Epithelial cell of esophagus (primary cell): ENCODE results near the gene STAT4.
A peak's percentile ranks its signal among the peaks of the same experiment; 100 is the strongest.
"Not testable (repeated sequence)": the region's sequence is repeated elsewhere in the genome, so short reads cannot be mapped to it uniquely, and the experiment has no call there.

Experiments used
- DNase-seq: peaks from one replicate; pipeline ENCODE4 v3.0.0; 2010; ENCODE audit warnings: low read depth
- H3K4me3 ChIP-seq: 2 replicates; pipeline ENCODE4 v1.5.1; 2011; ENCODE audit warnings: mild to moderate bottlenecking, low read length, control low read depth
- CTCF ChIP-seq: IDR thresholded peaks from 2 replicates; pipeline ENCODE4 v1.5.1; 2011; ENCODE audit warnings: low read depth, mild to moderate bottlenecking, low read length, control low read depth, inconsistent platforms; ENCODE audit not compliant: insufficient read depth; ENCODE audit errors: missing control alignments

STAT4 gene

GRCh38 chr2:190996947-190997346 is 153.8 kb downstream of the STAT4 start:
- H3K4me3 ChIP-seq, result no peak overlapping the region
- TF ChIP-seq CTCF, result no peak
- no peak for DNase-seq

DNA sequence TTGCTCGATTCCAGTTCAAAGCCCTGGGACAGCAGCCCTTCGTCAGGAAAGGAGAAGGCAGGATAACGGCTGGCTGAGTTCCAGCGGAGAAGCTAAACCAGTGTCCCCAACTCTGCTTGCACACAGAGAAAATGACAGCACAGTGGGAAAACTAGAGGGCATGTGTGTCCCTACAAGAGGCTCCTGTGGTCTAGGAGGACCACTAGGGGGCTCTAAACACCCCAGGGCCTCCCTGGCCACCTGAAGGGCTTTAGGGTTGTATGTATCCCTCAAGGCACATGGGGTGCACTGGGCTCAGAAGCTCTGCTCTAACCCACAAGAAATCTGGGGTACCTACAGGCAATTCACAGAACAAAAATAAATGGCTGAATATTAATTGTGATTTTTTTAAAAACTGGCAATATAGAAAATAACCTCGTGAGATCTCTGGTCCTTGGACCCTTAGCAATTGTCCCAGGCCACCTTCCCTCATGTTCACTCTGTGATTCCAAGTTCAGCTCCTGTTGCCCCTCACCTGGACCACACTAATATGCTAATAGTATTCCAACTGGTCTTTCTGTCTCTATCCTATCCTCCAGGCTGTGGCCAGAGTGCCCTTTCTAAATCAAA is 154.4 kb downstream of the STAT4 start:
- peak; percentile 52 for TF ChIP-seq CTCF
- H3K4me3 ChIP-seq, result no peak overlapping the region
- DNase-seq, result peak; percentile 44

GRCh38 chr2:190995315-190995714 is 155.5 kb downstream of the STAT4 start:
- not testable (repeated sequence) for DNase-seq, H3K4me3 ChIP-seq

GRCh38 chr2:190994148-190994547 is 156.6 kb downstream of the STAT4 start:
- DNase-seq, result no peak
- H3K4me3 ChIP-seq, result no peak overlapping the region
- no peak for TF ChIP-seq CTCF

DNA sequence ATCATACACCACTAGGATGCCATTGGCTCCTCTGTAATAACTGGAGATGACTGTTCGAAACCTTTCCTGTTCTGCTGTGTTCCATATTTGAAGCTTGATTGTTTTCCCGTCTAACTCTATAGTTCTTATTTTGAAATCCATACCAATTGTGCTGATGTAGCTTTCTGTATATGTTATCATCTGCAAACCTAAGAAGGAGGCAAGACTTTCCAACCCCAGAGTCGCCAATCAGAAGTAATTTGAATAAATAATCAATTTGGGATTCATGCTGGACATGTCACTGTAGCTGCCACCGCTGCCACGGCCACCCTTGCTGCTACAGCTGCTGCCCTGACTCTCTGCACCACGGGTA is 157.5 kb downstream of the STAT4 start:
- no peak overlapping the region for H3K4me3 ChIP-seq
- DNase-seq, result no peak
- TF ChIP-seq CTCF, result no peak

- no peak for TF ChIP-seq CTCF
- no peak for DNase-seq
- H3K4me3 ChIP-seq, result no peak overlapping the region
Observed at GRCh38 chr2:190990132-190990531, 160.7 kb downstream of the STAT4 start.

DNA sequence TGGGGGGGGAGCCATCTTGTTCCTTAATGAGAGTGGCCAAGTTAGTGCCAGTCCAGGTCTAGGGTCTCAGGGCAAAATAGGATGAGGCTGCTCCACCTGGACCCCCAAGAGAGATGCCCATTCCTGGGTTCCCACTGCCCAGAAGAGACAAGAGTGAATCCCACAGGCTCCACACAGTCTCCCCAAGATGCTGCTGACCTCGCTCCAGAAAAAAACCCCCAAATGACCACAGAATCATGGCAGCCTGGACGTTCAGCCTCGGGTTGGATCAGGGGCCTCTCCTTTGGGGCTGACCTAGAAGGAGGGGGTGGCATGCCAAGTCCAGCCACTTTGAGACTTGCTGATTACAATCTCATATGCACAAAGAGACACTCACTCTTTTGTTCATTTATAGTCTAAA is 161.9 kb downstream of the STAT4 start:
- no peak for DNase-seq
- no peak for TF ChIP-seq CTCF
- H3K4me3 ChIP-seq, result no peak overlapping the region

- no peak for TF ChIP-seq CTCF
- no peak for DNase-seq
- no peak overlapping the region for H3K4me3 ChIP-seq
Observed at GRCh38 chr2:190987938-190988337, 162.9 kb downstream of the STAT4 start.
